ENCODE results near the gene PID1.
"Not testable (repeated sequence)": the region's sequence is repeated elsewhere in the genome, so short reads cannot be mapped to it uniquely, and the experiment has no call there.

The PID1 gene

GRCh38 chr2:229206548-229206947 is 64.5 kb downstream of the PID1 start:
- DNase-seq: no peak

GRCh38 chr2:229205704-229206103 is 65.4 kb downstream of the PID1 start:
- DNase-seq: no peak

- no peak for DNase-seq
Observed at GRCh38 chr2:229202646-229203045, 68.4 kb downstream of the PID1 start.

- DNase-seq: no peak
Observed at GRCh38 chr2:229201521-229201920, 69.6 kb downstream of the PID1 start.

- no peak for DNase-seq
Observed at GRCh38 chr2:229199267-229199666, 71.8 kb downstream of the PID1 start.

GRCh38 chr2:229196448-229196847 is 74.6 kb downstream of the PID1 start:
- DNase-seq: no peak

GRCh38 chr2:229195346-229195947 is 75.6 kb downstream of the PID1 start:
- DNase-seq: no peak

GRCh38 chr2:229193281-229193680 is 77.8 kb downstream of the PID1 start:
- DNase-seq: no peak

- DNase-seq: no peak
Observed at GRCh38 chr2:229191413-229191812, 79.7 kb downstream of the PID1 start.

- not testable (repeated sequence) for DNase-seq
Observed at GRCh38 chr2:229187123-229187522, 84.0 kb downstream of the PID1 start.

- no peak for DNase-seq
Observed at GRCh38 chr2:229181641-229182040, 89.4 kb downstream of the PID1 start.

- no peak for DNase-seq
Observed at GRCh38 chr2:229180658-229181057, 90.4 kb downstream of the PID1 start.

- no peak for DNase-seq
Observed at GRCh38 chr2:229179628-229180027, 91.5 kb downstream of the PID1 start.

GRCh38 chr2:229178706-229179105 is 92.4 kb downstream of the PID1 start:
- DNase-seq: no peak

GRCh38 chr2:229178117-229178516 is 93.0 kb downstream of the PID1 start:
- DNase-seq: no peak

GRCh38 chr2:229176136-229176535 is 95.0 kb downstream of the PID1 start:
- DNase-seq: no peak

GRCh38 chr2:229175497-229175863 is 95.6 kb downstream of the PID1 start:
- DNase-seq: no peak

- no peak for DNase-seq
Observed at GRCh38 chr2:229174794-229175496, 96.1 kb downstream of the PID1 start.

- DNase-seq: no peak
Observed at GRCh38 chr2:229173825-229174359, 97.2 kb downstream of the PID1 start.

- DNase-seq: no peak
Observed at GRCh38 chr2:229170916-229171315, 100.2 kb downstream of the PID1 start.

- no peak for DNase-seq
Observed at GRCh38 chr2:229170171-229170570, 100.9 kb downstream of the PID1 start.

GRCh38 chr2:229169751-229170150 is 101.3 kb downstream of the PID1 start:
- no peak for DNase-seq

GRCh38 chr2:229164545-229165249 is 106.4 kb downstream of the PID1 start:
- DNase-seq: no peak

GRCh38 chr2:229163893-229164292 is 107.2 kb downstream of the PID1 start:
- no peak for DNase-seq
